HepG2 (cell line): ENCODE results near the gene DUS1L. TPM values are rescaled to one million over a fixed set of nuclear protein-coding genes. Genes with fewer than 3 reads are reported as not detected.

Source experiments
- AFF4 ChIP-seq: sonication (generic); formaldehyde crosslinking; IDR thresholded peaks from 2 replicates; pipeline ENCODE4 v1.4.0; 2020; ENCODE audit warnings: missing genetic modification reagents
- AGO1 ChIP-seq: fragments of 200-400 bp; formaldehyde crosslinking; IDR thresholded peaks from 2 replicates; pipeline ENCODE4 v1.6.1; 2017; ENCODE audit warnings: mild to moderate bottlenecking, low read depth, low read length, moderate library complexity; ENCODE audit not compliant: poor library complexity, severe bottlenecking
- EEA1 ChIP-seq: sonication (generic); formaldehyde crosslinking; IDR thresholded peaks from 2 replicates; pipeline ENCODE4 v1.5.1; 2020; ENCODE audit warnings: mild to moderate bottlenecking, missing genetic modification reagents, borderline replicate concordance
- ETV5 ChIP-seq: IDR thresholded peaks from 2 replicates; pipeline ENCODE4 v1.6.1; 2018; ENCODE audit warnings: missing biosample characterization, missing genetic modification reagents, inconsistent platforms, borderline replicate concordance
- FLYWCH1 ChIP-seq: sonication (generic); formaldehyde crosslinking; IDR thresholded peaks from 2 replicates; pipeline ENCODE4 v1.8.1; 2023; ENCODE audit warnings: mild to moderate bottlenecking, missing genetic modification reagents
- HNF1B ChIP-seq: sonication (generic); formaldehyde crosslinking; IDR thresholded peaks from 2 replicates; pipeline ENCODE4 v1.5.1; 2020; ENCODE audit warnings: mild to moderate bottlenecking, moderate library complexity, missing genetic modification reagents
- ISL2 ChIP-seq: sonication (generic); formaldehyde crosslinking; IDR thresholded peaks from 2 replicates; pipeline ENCODE4 v1.5.0; 2020; ENCODE audit warnings: missing genetic modification reagents
- ISX ChIP-seq: sonication (generic); formaldehyde crosslinking; conservative IDR thresholded peaks from 2 replicates; pipeline ENCODE4 v1.5.0; 2020; ENCODE audit warnings: missing genetic modification reagents
- KAT2B ChIP-seq: fragments of 150-350 bp; IDR thresholded peaks from 2 replicates; pipeline ENCODE4 v1.6.1; 2014; ENCODE audit warnings: low read depth, low read length, borderline replicate concordance
- MEIS2 ChIP-seq: sonication (generic); formaldehyde crosslinking; IDR thresholded peaks from 2 replicates; pipeline ENCODE4 v1.9.0; 2021; ENCODE audit warnings: mild to moderate bottlenecking, missing genetic modification reagents
- NR1H2 ChIP-seq: sonication (generic); formaldehyde crosslinking; IDR thresholded peaks from 2 replicates; pipeline ENCODE4 v1.8.1; 2022; ENCODE audit warnings: low read depth, missing genetic modification reagents, borderline replicate concordance
- PLRG1 ChIP-seq: fragments of 450-650 bp; conservative IDR thresholded peaks from 2 replicates; pipeline ENCODE4 v1.6.1; 2016
- TEF ChIP-seq: sonication (generic); formaldehyde crosslinking; IDR thresholded peaks from 2 replicates; pipeline ENCODE4 v1.5.0; 2020; ENCODE audit warnings: missing genetic modification reagents
- ZFP62 ChIP-seq: sonication (generic); formaldehyde crosslinking; IDR thresholded peaks from 2 replicates; pipeline ENCODE4 v1.4.0; 2020; ENCODE audit warnings: missing genetic modification reagents
- ZFYVE20 ChIP-seq: sonication (generic); formaldehyde crosslinking; IDR thresholded peaks from 2 replicates; pipeline ENCODE4 v1.8.0; 2023; ENCODE audit warnings: low read depth, mild to moderate bottlenecking, moderate library complexity, missing genetic modification reagents, borderline replicate concordance
- ZNF432 ChIP-seq: sonication (generic); formaldehyde crosslinking; IDR thresholded peaks from 2 replicates; pipeline ENCODE4 v1.5.0; 2020; ENCODE audit warnings: missing genetic modification reagents, mild to moderate bottlenecking, borderline replicate concordance
- ZNF644 ChIP-seq: IDR thresholded peaks from 2 replicates; pipeline ENCODE4 v1.6.1; 2016; ENCODE audit warnings: low read depth
- ZNF777 ChIP-seq: sonication (generic); formaldehyde crosslinking; IDR thresholded peaks from 2 replicates; pipeline ENCODE4 v1.4.0; 2020; ENCODE audit warnings: missing genetic modification reagents
- ZNF879 ChIP-seq: sonication (generic); formaldehyde crosslinking; IDR thresholded peaks from 2 replicates; pipeline ENCODE4 v1.8.1; 2023; ENCODE audit warnings: missing genetic modification reagents
- ZSCAN30 ChIP-seq: sonication (generic); formaldehyde crosslinking; IDR thresholded peaks from 2 replicates; pipeline ENCODE4 v1.5.0; 2020; ENCODE audit warnings: mild to moderate bottlenecking, missing genetic modification reagents
- polyA plus RNA-seq, 8 experiments: library from polyadenylated mRNA; depleted of rRNA in 3 of 8; stranded (reverse) in 7 of 8; unstranded in 1 of 8; fragments of >200 nt; fragmentation: Illumina TruSeq in 4 of 8; extraction: Trizol in 4 of 8; gene quantifications; 2 replicates each; pipeline versions ENCODE4 v1.2.1 to v1.2.3, GENCODE V29; 2011 to 2016; ENCODE audit warnings: low read depth in 4 of 8, missing spikeins in 1 of 8, mixed read lengths in 1 of 8; ENCODE audit not compliant: insufficient read depth in 1 of 8
- total RNA-seq, 5 experiments: library from RNA; depleted of rRNA; stranded (reverse); fragments of >200 nt; fragmentation: Illumina TruSeq; extraction: Trizol; gene quantifications; 2 replicates each; pipeline ENCODE4 v1.2.3, GENCODE V29; 2016; ENCODE audit warnings: low read depth in 1 of 5
- TF ChIP-seq, protein P1 (sequence below): fragments of 450-650 bp; IDR thresholded peaks from 2 replicates; pipeline ENCODE4 v1.6.1; 2017
- TF ChIP-seq, protein P2 (sequence below): sonication (generic); formaldehyde crosslinking; IDR thresholded peaks from 2 replicates; pipeline ENCODE4 v1.4.0; 2020; ENCODE audit warnings: mild to moderate bottlenecking, missing genetic modification reagents

DUS1L gene
- total and polyA plus RNA-seq, 2 of the 13 experiments (the other 11 are each of a cell fraction or from before 2014, with no cell fraction given): 81.0 to 109 TPM

DNA sequence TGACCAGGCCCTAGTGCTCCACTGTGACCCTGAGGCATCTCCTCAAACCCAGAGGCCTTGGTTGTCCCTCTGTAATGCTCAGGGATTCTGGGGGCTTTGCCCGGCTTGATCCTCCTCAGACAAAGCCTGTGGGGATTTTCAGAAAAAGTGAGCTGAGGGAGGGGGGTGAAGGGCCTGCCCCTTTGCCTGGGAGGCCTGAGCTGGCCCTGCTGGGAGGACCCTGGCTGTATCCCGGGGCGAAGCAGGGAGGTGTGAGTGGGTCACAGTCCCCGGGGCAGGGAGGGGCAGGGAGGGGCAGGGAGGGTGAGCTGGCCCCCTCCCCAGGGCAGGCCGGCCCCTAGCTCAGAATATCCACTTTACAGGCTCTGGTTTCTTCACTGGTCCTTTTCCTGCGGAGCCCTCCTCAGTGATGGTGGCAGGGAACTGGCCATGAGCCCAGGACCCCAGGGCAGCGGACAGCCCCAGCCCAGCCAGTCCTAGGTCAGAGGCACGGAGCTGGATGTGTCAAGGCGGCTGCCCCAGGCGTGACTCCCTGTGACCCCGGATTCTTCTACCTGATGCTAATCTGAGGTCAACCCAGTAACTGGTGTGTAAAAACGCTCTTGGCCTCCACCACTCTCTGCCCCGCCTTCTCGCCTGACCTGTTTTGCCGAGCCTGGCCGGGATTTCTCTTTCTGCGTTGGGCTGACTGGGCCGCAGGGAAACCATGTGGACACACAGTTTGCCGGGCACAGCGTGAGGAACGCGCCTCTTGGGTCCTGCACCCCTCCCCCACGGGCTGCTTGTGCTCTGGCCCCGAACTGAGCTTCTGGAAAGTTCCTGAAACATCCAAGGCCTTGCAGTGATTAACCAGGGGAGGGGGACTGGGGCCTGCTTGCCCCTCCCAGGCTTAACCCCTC lies 38.2 kb upstream of the DUS1L start (continued):
- TF ChIP-seq, protein P1, sequence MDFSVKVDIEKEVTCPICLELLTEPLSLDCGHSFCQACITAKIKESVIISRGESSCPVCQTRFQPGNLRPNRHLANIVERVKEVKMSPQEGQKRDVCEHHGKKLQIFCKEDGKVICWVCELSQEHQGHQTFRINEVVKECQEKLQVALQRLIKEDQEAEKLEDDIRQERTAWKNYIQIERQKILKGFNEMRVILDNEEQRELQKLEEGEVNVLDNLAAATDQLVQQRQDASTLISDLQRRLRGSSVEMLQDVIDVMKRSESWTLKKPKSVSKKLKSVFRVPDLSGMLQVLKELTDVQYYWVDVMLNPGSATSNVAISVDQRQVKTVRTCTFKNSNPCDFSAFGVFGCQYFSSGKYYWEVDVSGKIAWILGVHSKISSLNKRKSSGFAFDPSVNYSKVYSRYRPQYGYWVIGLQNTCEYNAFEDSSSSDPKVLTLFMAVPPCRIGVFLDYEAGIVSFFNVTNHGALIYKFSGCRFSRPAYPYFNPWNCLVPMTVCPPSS: no peak
- TF ChIP-seq ZNF777: peak; percentile 32; the same call in 1 of the 2 replicates
- TF ChIP-seq EEA1 (CRISPR knock-in tag): peak; percentile 76; the same call in 1 of the 2 replicates
- no peak; the same call in 1 of the 2 replicates for TF ChIP-seq ISX (CRISPR knock-in tag)
- no peak for TF ChIP-seq KAT2B
- TF ChIP-seq MEIS2 (CRISPR knock-in tag): peak; percentile 83
- peak; percentile 34; the same call in 1 of the 2 replicates for TF ChIP-seq ZNF879 (CRISPR knock-in tag)
- TF ChIP-seq TEF (CRISPR knock-in tag): no peak
- no peak; the same call in 1 of the 2 replicates for TF ChIP-seq ISL2 (CRISPR knock-in tag)
- TF ChIP-seq ZNF644 (CRISPR knock-in tag): peak; percentile 70; the same call in 1 of the 2 replicates
- no peak; the same call in 1 of the 2 replicates for TF ChIP-seq ZSCAN30 (CRISPR knock-in tag)
- TF ChIP-seq AFF4: no peak
- peak; percentile 76 for TF ChIP-seq AGO1
- 0 out of 2 replicates have a peak, but pooled peaks have one; percentile 19 for TF ChIP-seq ETV5 (CRISPR knock-in tag)
- TF ChIP-seq ZFP62: no peak
- TF ChIP-seq PLRG1: no peak
- no peak for TF ChIP-seq ZNF432 (CRISPR knock-in tag)
- TF ChIP-seq HNF1B (CRISPR knock-in tag): peak; percentile 50; the same call in 1 of the 2 replicates
- no peak for TF ChIP-seq FLYWCH1
- TF ChIP-seq NR1H2 (CRISPR knock-in tag): peak; percentile 67; the same call in 1 of the 2 replicates
- TF ChIP-seq, protein P2, sequence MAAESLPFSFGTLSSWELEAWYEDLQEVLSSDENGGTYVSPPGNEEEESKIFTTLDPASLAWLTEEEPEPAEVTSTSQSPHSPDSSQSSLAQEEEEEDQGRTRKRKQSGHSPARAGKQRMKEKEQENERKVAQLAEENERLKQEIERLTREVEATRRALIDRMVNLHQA (CRISPR knock-in tag): no peak
- no peak for TF ChIP-seq ZFYVE20 (CRISPR knock-in tag)
